Progenitor cell of endocrine pancreas (in vitro differentiated cells): Measurements from ENCODE around the gene ETF1. TPM values are rescaled to one million over a fixed set of nuclear protein-coding genes. Genes with fewer than 3 reads are reported as not detected.

ENCODE experiments used
- DNase-seq: peaks from one replicate; pipeline ENCODE4 v3.0.0; 2021; ENCODE audit warnings: low spot score; ENCODE audit not compliant: unreplicated experiment
- H3K27ac Mint-ChIP-seq: 2 replicates; pipeline ENCODE4 v1.8.0; 2021; ENCODE audit warnings: mild to moderate bottlenecking, moderate library complexity, mixed read lengths
- H3K27me3 Mint-ChIP-seq: 2 replicates; pipeline ENCODE4 v1.8.0; 2021; ENCODE audit warnings: mixed read lengths
- H3K36me3 Mint-ChIP-seq: 2 replicates; pipeline ENCODE4 v1.8.0; 2022; ENCODE audit warnings: mixed read lengths; ENCODE audit not compliant: insufficient read depth
- H3K4me1 Mint-ChIP-seq: 2 replicates; pipeline ENCODE4 v1.8.0; 2021; ENCODE audit warnings: low read depth, mixed read lengths
- H3K4me3 Mint-ChIP-seq: 2 replicates; pipeline ENCODE4 v1.8.0; 2021; ENCODE audit warnings: low read depth, mild to moderate bottlenecking, moderate library complexity, mixed read lengths
- H3K9me3 Mint-ChIP-seq: 2 replicates; pipeline ENCODE4 v1.8.0; 2021; ENCODE audit warnings: low read depth, mixed read lengths
- total RNA-seq: library from RNA; stranded (reverse); gene quantifications from 2 replicates; pipeline ENCODE4 v1.2.1, GENCODE V29; 2021
- TF ChIP-seq, protein P1 (sequence below): fragments of 200-600 bp; sonication (generic); IDR thresholded peaks from one replicate; pipeline ENCODE4 v1.5.0; 2021; ENCODE audit warnings: antibody characterized with exemption, mild to moderate bottlenecking; ENCODE audit not compliant: unreplicated experiment

ETF1 gene
- total RNA-seq, 1 donor from 2014 or later: 73.1 TPM

DNA sequence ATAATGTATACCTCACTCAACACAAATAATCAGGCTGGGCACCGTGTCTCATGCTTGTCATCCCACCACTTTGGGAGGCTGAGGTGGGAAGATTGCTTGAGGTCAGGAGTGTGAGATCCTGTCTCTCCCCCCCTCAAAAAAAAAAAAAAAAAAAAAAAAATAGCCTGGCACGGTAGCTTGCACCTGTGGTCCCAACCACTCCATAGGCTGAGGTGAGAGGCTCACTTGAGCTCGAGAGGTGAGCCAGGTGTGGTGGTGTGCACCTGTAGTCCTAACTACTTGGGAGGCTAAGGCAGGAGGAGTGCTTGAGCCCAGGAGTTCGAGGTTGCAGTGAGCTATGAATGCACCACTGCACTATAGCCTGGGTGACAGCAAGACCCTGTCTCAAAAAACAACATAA is 9.6 kb upstream of the ETF1 start:
- H3K27ac Mint-ChIP-seq: no peak overlapping the region
- H3K4me3 Mint-ChIP-seq: no peak overlapping the region
- no peaks in the 10 kb centered on the region for H3K27me3 Mint-ChIP-seq
- no peaks in the 10 kb centered on the region for H3K9me3 Mint-ChIP-seq
- H3K36me3 Mint-ChIP-seq: peaks cover 13% of the 10 kb centered on the region
- H3K4me1 Mint-ChIP-seq: no peaks in the 10 kb centered on the region
- TF ChIP-seq, protein P1, sequence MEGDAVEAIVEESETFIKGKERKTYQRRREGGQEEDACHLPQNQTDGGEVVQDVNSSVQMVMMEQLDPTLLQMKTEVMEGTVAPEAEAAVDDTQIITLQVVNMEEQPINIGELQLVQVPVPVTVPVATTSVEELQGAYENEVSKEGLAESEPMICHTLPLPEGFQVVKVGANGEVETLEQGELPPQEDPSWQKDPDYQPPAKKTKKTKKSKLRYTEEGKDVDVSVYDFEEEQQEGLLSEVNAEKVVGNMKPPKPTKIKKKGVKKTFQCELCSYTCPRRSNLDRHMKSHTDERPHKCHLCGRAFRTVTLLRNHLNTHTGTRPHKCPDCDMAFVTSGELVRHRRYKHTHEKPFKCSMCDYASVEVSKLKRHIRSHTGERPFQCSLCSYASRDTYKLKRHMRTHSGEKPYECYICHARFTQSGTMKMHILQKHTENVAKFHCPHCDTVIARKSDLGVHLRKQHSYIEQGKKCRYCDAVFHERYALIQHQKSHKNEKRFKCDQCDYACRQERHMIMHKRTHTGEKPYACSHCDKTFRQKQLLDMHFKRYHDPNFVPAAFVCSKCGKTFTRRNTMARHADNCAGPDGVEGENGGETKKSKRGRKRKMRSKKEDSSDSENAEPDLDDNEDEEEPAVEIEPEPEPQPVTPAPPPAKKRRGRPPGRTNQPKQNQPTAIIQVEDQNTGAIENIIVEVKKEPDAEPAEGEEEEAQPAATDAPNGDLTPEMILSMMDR: no peak
- DNase-seq: no peak

DNA sequence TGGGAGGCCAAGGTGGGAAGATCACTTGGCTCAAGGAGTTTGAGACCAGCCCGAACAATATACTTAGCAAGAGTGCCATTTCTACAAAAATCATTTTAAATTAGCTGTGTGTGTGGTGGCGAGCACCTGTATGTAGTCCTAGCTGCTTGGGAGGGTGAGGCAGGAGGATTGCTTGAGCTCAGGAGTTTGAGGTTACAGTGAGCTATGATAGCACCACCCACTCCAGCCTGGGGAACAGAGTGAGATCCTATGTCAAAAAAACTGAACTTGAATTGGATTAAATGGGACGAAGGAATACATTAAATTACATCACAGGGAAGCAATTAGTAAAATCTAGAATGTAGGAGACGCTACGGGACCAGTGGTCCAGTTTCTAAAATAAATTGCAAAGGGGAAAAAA is 6.4 kb upstream of the ETF1 start:
- H3K4me1 Mint-ChIP-seq: peaks cover 15% of the 10 kb centered on the region
- no peak overlapping the region for H3K4me3 Mint-ChIP-seq
- DNase-seq: no peak
- no peak overlapping the region for H3K27ac Mint-ChIP-seq
- TF ChIP-seq, protein P1: no peak
- H3K36me3 Mint-ChIP-seq: no peaks in the 10 kb centered on the region
- no peaks in the 10 kb centered on the region for H3K27me3 Mint-ChIP-seq
- no peaks in the 10 kb centered on the region for H3K9me3 Mint-ChIP-seq

DNA sequence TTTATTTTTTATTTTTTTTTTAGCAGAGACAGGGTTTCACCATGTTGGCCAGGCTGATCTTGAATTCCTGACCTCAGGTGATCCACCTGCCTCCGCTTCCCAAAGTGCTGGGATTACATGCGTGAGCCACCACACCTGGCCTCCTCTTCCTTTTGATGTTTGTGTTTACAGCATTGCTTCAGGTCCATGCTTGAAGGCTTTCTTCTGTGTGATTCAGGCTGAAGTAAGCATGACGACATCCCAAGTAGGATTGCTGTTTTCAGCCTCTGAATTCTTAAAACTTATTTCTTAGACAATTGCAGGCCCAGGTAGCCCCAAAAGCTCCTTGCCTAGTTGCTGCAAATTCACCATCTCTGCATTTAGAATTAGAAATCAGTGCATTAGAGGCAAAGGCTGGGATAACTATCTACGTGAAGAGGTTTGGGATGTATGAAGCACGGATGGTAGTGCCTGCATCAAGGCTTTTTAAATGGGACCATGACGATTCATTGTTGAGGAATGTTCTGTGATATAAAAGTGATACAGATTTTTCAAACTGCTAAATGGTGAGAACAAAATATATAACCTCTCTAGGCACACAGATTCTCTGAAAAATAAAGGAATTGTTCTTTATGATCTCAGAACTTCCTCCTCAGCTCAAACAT is 3.0 kb upstream of the ETF1 start:
- Mint-ChIP-seq H3K9me3 (no peaks in the 10 kb centered on the region), H3K27me3 (no peaks in the 10 kb centered on the region), H3K4me1 (peaks cover 31% of the 10 kb centered on the region), H3K4me3 (no peak overlapping the region), H3K36me3 (no peaks in the 10 kb centered on the region), H3K27ac (peak overlapping the region; percentile 53)
- TF ChIP-seq, protein P1: no peak
- no peak for DNase-seq

DNA sequence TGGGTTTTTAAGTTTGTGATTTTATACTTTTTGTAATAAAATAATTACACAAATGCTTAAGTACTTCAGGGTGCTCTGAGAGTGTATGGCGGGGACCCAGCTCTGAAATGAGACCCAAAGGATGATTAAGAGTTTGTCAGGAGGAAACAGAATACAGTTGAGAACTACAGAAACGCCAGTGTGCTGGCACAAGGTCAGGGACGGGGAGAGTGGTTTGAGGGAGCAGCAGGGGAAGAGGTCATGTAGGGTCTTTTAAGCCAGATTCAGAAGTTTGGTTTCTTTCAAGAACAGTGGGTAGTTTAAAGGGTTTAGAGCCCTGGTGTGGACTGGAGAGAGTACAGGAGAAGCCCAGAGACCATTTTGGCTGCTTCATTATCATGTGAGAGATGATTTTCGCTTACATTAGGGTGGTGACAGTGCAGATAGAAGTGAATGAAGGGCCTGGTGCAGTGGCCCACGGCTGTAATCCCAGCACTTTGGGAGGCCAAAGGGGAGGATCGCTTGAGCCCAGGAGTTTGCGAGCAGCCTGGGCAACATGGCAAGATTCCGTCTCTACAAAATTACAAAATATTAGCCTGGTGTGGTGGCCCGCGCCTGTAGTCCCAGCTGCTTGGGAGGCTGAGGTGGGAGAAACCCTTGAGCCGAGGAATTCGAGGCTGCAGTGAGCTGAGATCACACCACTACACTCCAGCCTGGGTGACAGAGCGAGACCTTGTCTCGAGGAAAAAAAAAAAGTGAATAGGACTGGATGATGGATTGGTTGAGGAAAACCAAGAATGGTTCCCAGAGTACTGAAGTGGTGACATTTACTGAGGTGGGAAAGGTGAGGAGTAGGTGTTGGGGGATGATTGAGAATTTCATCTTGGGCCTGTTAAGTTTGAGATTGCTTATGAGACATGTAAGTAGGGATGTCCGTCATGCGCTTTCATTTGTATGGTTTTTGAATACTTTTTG is 1.4 kb upstream of the ETF1 start:
- Mint-ChIP-seq H3K27me3 (no peaks in the 10 kb centered on the region), H3K9me3 (no peaks in the 10 kb centered on the region), H3K27ac (peak overlapping the region; percentile 99), H3K36me3 (no peaks in the 10 kb centered on the region), H3K4me1 (peaks cover 36% of the 10 kb centered on the region), H3K4me3 (peak overlapping the region; percentile 99)
- no peak for DNase-seq
- TF ChIP-seq, protein P1: no peak

DNA sequence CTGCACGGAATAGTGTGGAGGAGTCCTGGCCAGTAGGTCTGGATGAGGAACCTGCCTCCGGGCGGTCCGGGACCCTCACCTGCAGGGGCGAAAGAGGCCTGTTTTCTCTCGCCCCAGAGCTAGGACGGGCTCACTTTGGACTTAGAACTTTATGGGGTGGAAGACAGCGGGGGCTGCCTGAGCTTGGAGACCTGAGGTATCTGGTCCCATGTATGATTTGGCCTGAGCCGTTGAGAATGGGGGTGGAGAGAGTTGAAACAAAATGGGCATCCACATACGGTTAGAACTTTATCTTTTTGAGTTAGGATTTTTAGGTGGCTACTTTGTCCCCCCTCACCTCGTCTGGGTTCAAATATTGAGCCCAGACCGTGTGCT is 681 bp upstream of the ETF1 start:
- TF ChIP-seq, protein P1: no peak
- peak overlapping the region; percentile 99 for H3K27ac Mint-ChIP-seq
- H3K4me1 Mint-ChIP-seq: peaks cover 39% of the 10 kb centered on the region

More for the DNA sequence above, 681 bp upstream of the ETF1 start:
- Mint-ChIP-seq H3K36me3 (no peaks in the 10 kb centered on the region), H3K27me3 (no peaks in the 10 kb centered on the region), H3K9me3 (no peaks in the 10 kb centered on the region), H3K4me3 (peak overlapping the region; percentile 99)
- DNase-seq: peak; percentile 33
